Vagina (tissue), 2 donors: ENCODE measurements around the gene DTX4. TPM values are rescaled to one million over a fixed set of nuclear protein-coding genes. Genes with fewer than 3 reads are reported as not detected.

ENCODE experiments used
- DNase-seq, 2 donors: peaks; one replicate each; pipeline ENCODE4 v3.0.0-alpha.2; 2017; ENCODE audit errors: extremely low spot score in 2 of 2
- H3K27ac ChIP-seq: fragments of 200-600 bp; sonication (generic); one replicate; pipeline ENCODE4 v1.5.1; 2019
- H3K27me3 ChIP-seq: fragments of 200-600 bp; sonication (generic); one replicate; pipeline ENCODE4 v1.5.1; 2019
- H3K36me3 ChIP-seq, 2 donors: fragments of 200-600 bp; sonication (generic); one replicate each; pipeline ENCODE4 v1.5.1; 2017 to 2019
- H3K4me1 ChIP-seq: fragments of 200-600 bp; sonication (generic); one replicate; pipeline ENCODE4 v1.5.1; 2019
- H3K4me3 ChIP-seq, 2 donors: fragments of 200-600 bp; sonication (generic); 1 replicate in 1 of 2; 2 replicates in 1 of 2; pipeline ENCODE4 v1.5.1; 2016 to 2019
- H3K9me3 ChIP-seq: fragments of 200-600 bp; sonication (generic); one replicate; pipeline ENCODE4 v1.5.1; 2019
- CTCF ChIP-seq, 3 experiments: fragments of 450-650 bp in 2 of 3; fragments of 200-600 bp in 1 of 3; sonication (generic) in 1 of 3; IDR thresholded peaks; one replicate each; pipeline ENCODE4 v1.5.1; 2017 to 2019; ENCODE audit warnings: antibody characterized with exemption in 3 of 3, mild to moderate bottlenecking in 2 of 3, moderate library complexity in 2 of 3
- POLR2A ChIP-seq, 2 donors: fragments of 450-650 bp; IDR thresholded peaks; one replicate each; pipeline ENCODE4 v1.6.1; 2017; ENCODE audit warnings: antibody characterized with exemption in 2 of 2, mild to moderate bottlenecking in 2 of 2, moderate library complexity in 2 of 2
- POLR2AphosphoS5 ChIP-seq, 2 donors: sonication (generic); formaldehyde crosslinking; IDR thresholded peaks; one replicate each; pipeline ENCODE4 v1.9.0; 2017; ENCODE audit warnings: antibody characterized with exemption in 2 of 2, mild to moderate bottlenecking in 2 of 2, low read depth in 1 of 2; ENCODE audit not compliant: insufficient read depth in 1 of 2
- intact Hi-C: fragments of 100-400 bp; cut with DNase I; formaldehyde crosslinking; loops from one replicate; pipeline ENCODE4 v1.15.1; 2023
- total RNA-seq: library from RNA; depleted of rRNA; stranded (reverse); fragments of >200 nt; gene quantifications from one replicate; pipeline ENCODE4 v1.2.3, GENCODE V29; 2016

The DTX4 gene
- total RNA-seq, 1 donor from 2014 or later, result 8.1 TPM

DNA sequence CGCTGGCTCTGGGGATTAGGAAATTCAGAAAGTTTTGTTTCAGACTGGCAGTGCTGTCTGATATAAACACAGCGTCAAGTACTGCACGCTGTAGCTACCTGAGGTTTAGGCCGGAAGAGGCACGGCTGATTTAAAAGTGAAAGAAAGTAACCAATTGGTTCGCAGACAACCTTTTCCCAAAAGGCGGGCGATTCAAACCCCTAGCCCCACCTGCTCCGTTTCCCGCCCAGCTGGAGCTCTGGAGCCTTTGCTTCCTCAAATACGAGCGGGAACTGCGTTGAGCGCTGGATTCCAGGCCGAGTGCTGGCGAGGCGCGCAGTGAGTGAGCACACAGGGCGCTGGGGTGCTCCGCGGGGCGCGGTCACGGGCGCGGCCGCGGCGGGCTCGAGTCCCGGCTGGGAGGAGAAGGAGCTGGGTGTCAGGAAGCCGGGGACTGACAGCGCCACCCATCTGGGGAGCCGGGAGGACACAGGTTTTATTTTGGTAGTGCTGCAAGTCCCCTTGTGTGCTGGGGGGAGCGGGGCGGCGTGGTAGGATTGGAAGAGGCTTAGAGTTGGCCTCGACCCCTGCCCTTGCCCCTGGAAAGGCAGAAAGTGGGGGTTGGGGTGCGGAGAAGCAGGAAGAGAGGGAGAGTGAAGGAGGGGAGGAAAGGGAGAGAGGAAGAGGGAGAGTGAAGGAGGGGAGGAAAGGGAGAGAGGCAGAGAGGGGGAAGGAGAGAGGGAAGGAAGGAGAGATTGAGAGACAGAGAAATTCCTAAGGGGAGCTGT is 27.2 kb upstream of the DTX4 start:
- H3K4me1 ChIP-seq, result peaks cover 16% of the 10 kb centered on the region
- H3K27me3 ChIP-seq, result no peaks in the 10 kb centered on the region
- H3K4me3 ChIP-seq, result peak overlapping the region; percentile 75 to 79
- H3K27ac ChIP-seq, result peak overlapping the region; percentile 95
- TF ChIP-seq POLR2A (IDR thresholded peaks at IDR 0.05), result peak in 1 of 2 donors; percentile 24
- no peak for TF ChIP-seq CTCF (IDR thresholded peaks at IDR 0.05)
- peak; percentile 77 to 79 for TF ChIP-seq POLR2AphosphoS5 (IDR thresholded peaks at IDR 0.05; ENCODE audit: insufficient read depth in 1 of 2, low read depth in 1 of 2)
- H3K36me3 ChIP-seq, result no peaks in the 10 kb centered on the region
- no peaks in the 10 kb centered on the region for H3K9me3 ChIP-seq
- intact Hi-C loops, result loop anchor here (5.0 kb wide), 1 partner anchor 567 kb away; the partner anchor contains the start of genes LPXN and ZFP91
- DNase-seq, result peak in 1 of 2 donors; percentile 93

GRCh38 chr11:59145534-59145933 is 26.4 kb upstream of the DTX4 start:
- Histone ChIP-seq H3K27me3 (no peaks in the 10 kb centered on the region), H3K4me1 (peaks cover 16% of the 10 kb centered on the region), H3K9me3 (no peaks in the 10 kb centered on the region), H3K4me3 (peak overlapping the region; percentile 75 to 79), H3K36me3 (no peaks in the 10 kb centered on the region), H3K27ac (peak overlapping the region; percentile 95)
- peak in 1 of 2 donors; percentile 18 for TF ChIP-seq POLR2AphosphoS5 (IDR thresholded peaks at IDR 0.05; ENCODE audit: insufficient read depth in 1 of 2, low read depth in 1 of 2)
- TF ChIP-seq POLR2A (IDR thresholded peaks at IDR 0.05), result no peak
- TF ChIP-seq CTCF (IDR thresholded peaks at IDR 0.05), result no peak
- DNase-seq, result no peak
- intact Hi-C loops, result no loop called here

- intact Hi-C loops, result loop anchor here (10.0 kb wide), 1 partner anchor 497 kb away; no protein-coding TSS in a partner anchor
- Histone ChIP-seq H3K36me3 (no peaks in the 10 kb centered on the region), H3K4me3 (no peak overlapping the region), H3K27ac (no peak overlapping the region), H3K27me3 (no peaks in the 10 kb centered on the region), H3K9me3 (no peaks in the 10 kb centered on the region), H3K4me1 (no peaks in the 10 kb centered on the region)
- DNase-seq, result no peak
- TF ChIP-seq POLR2AphosphoS5 (IDR thresholded peaks at IDR 0.05; ENCODE audit: insufficient read depth in 1 of 2, low read depth in 1 of 2) (no peak), POLR2A (IDR thresholded peaks at IDR 0.05) (no peak), CTCF (IDR thresholded peaks at IDR 0.05) (no peak)
Observed at GRCh38 chr11:59151761-59152160, 20.2 kb upstream of the DTX4 start.

DNA sequence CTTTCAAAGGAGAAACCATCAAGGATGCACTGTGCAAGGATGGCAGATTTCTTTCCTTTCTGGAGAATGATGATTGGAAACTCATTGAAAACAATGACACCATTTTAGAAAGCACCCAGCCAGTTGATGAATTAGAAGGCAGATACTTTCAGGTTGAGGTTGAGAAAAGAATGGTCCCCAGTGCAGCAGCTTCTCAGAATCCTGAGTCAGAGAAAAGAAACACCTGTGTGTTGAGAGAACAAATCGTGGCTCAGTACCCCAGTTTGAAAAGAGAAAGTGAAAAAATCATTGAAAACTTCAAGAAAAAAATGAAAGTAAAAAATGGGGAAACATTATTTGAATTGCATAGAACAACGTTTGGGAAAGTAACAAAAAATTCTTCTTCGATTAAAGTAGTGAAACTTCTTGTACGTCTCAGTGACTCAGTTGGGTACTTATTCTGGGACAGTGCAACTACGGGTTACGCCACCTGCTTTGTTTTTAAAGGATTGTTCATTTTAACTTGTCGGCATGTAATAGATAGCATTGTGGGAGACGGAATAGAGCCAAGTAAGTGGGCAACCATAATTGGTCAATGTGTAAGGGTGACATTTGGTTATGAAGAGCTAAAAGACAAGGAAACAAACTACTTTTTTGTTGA is 19.5 kb upstream of the DTX4 start:
- TF ChIP-seq POLR2A (IDR thresholded peaks at IDR 0.05), result no peak
- no peak for TF ChIP-seq CTCF (IDR thresholded peaks at IDR 0.05)
- no peak for TF ChIP-seq POLR2AphosphoS5 (IDR thresholded peaks at IDR 0.05; ENCODE audit: insufficient read depth in 1 of 2, low read depth in 1 of 2)
- no peak for DNase-seq
- H3K4me3 ChIP-seq, result no peak overlapping the region
- H3K4me1 ChIP-seq, result no peaks in the 10 kb centered on the region
- no peaks in the 10 kb centered on the region for H3K36me3 ChIP-seq
- no peaks in the 10 kb centered on the region for H3K9me3 ChIP-seq
- H3K27ac ChIP-seq, result no peak overlapping the region
- intact Hi-C loops, result loop anchor here (10.0 kb wide), 1 partner anchor 498 kb away; no protein-coding TSS in a partner anchor
- H3K27me3 ChIP-seq, result no peaks in the 10 kb centered on the region
